Hypothalamus (tissue), 51 donors: ENCODE results near the gene SOHLH2.

Source experiments
- DNase-seq, 51 donors: peaks; one replicate each; lab custom pipeline; 2025; lab: John Stamatoyannopoulos, UW

Gene SOHLH2

GRCh38 chr13:36214163-36214921 lies at the start of gene SOHLH2:
SOHLH2 (minus strand) TSS chr13:36214556; CDS start chr13:36214526, 30 bp downstream.
- DNase-seq = no peak

GRCh38 chr13:36261976-36262375 lies 47.6 kb upstream of the SOHLH2 start:
- no peak for DNase-seq

GRCh38 chr13:36261011-36261410 lies 46.7 kb upstream of the SOHLH2 start:
- DNase-seq = no peak

GRCh38 chr13:36259361-36260137 lies 45.2 kb upstream of the SOHLH2 start:
- DNase-seq = no peak

GRCh38 chr13:36258831-36259230 lies 44.5 kb upstream of the SOHLH2 start:
- no peak for DNase-seq

- DNase-seq = no peak
Observed at GRCh38 chr13:36251526-36251925, 37.2 kb upstream of the SOHLH2 start.

GRCh38 chr13:36251017-36251416 lies 36.7 kb upstream of the SOHLH2 start:
- no peak for DNase-seq

GRCh38 chr13:36248700-36249099 lies 34.3 kb upstream of the SOHLH2 start:
- no peak for DNase-seq

GRCh38 chr13:36244990-36245389 lies 30.6 kb upstream of the SOHLH2 start:
- no peak for DNase-seq

GRCh38 chr13:36244073-36244472 lies 29.7 kb upstream of the SOHLH2 start:
- DNase-seq = no peak

GRCh38 chr13:36242761-36243160 lies 28.4 kb upstream of the SOHLH2 start:
- DNase-seq = no peak

GRCh38 chr13:36231236-36231635 lies 16.9 kb upstream of the SOHLH2 start:
- DNase-seq = no peak

- DNase-seq = no peak
Observed at GRCh38 chr13:36224730-36225129, 10.4 kb upstream of the SOHLH2 start.

GRCh38 chr13:36219883-36220282 lies 5.5 kb upstream of the SOHLH2 start:
- DNase-seq = no peak

GRCh38 chr13:36217456-36217855 lies 3.1 kb upstream of the SOHLH2 start:
- no peak for DNase-seq

- no peak for DNase-seq
Observed at GRCh38 chr13:36212789-36213188, 1.6 kb downstream of the SOHLH2 start.

GRCh38 chr13:36211567-36211966 lies 2.8 kb downstream of the SOHLH2 start:
- no peak for DNase-seq

- no peak for DNase-seq
Observed at GRCh38 chr13:36210738-36211137, 3.6 kb downstream of the SOHLH2 start.

- DNase-seq = no peak
Observed at GRCh38 chr13:36207672-36208071, 6.7 kb downstream of the SOHLH2 start.

GRCh38 chr13:36193151-36193855 lies 21.1 kb downstream of the SOHLH2 start:
- DNase-seq = no peak

GRCh38 chr13:36192166-36192565 lies 22.2 kb downstream of the SOHLH2 start:
- no peak for DNase-seq
